Measurements from ENCODE around the gene THAP8.
"Not testable (repeated sequence)": the region's sequence is repeated elsewhere in the genome, so short reads cannot be mapped to it uniquely, and the experiment has no call there.

The THAP8 gene

DNA sequence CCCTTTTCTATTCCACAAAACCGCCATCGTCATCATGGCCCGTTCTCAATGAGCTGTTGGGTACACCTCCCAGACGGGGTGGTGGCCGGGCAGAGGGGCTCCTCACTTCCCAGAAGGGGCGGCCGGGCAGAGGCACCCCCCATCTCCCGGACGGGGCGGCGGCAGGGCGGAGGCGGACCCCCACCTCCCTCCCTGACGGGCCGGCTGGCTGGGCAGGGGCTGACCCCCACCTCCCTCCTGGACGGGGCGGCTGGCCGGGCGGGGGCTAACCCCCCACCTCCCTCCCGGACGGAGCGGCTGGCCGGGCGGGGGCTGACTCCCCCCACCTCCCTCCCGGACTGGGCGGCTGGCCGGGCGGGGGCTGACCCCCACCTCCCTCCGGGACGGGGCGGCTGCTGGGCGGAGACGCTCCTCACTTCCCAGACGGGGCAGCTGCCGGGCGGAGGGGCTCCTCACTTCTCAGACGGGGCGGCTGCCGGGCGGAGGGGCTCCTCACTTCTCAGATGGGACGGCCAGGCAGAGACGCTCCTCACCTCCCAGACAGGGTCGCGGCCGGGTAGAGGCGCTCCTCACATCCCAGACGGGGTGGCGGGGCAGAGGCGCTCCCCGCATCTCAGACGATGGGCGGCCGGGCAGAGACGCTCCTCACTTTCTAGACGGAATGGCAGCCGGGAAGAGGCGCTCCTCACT lies 14.9 kb upstream of the THAP8 start:
- DNase-seq = not testable (repeated sequence)

DNA sequence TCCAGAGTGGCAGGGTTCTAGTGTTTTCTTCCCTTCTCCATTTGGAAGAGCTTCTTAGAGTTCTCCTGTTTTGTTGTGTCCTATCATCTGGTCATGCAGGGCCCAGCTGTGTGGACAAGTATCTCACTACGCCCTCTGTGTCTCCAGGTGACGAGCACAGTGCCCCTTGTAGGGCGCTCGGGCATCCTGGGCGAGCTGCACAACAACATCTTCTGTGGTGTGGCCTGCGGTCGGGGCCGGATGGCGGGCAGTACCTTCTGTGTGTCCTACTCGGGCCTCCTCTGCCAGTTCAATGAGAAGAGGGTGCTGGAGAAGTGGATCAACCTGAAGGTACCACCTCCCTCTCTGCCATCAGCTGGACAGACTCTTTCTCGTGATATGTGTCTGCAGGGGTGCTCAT lies 13.6 kb upstream of the THAP8 start:
- DNase-seq = no peak

DNA sequence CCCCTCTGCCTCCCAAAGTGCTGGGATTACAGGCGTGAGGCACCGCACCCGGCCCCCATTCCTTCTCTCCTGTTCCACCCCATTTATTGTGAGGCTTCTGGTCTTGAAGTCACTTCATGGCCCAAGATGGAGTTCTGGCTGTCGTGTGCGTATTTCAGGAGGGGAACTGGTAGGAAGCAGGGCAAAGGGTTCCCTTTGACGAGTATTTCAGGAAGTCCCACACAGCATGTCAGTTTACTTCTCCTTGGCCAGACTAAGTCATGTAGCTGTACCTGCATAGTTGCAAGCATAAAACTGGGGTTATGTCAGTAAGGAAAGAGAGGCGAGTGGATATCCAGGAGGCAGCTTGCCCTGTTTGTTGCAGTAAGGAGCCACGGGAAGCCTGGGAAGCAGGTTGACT lies 10.7 kb upstream of the THAP8 start:
- DNase-seq = no peak

DNA sequence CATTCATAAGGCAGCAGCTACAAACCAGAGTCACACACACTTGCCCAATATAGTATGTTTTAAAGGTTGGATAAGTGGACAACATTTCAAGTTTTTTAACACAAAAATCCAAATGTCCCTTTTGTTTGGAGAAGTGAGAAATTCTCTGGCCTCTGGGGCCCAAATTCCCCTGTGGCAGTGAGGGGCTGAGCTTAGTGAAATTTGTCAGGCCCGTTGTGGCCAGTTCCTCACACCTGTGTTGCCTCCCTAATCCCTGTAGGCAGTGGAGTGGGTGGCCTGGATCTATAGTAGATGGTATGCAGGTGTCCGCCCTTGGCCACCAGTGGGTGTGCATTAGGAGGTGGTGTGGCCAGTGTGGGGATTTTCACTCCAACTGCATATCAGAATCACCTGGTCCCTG lies 7.3 kb upstream of the THAP8 start:
- DNase-seq = no peak

DNA sequence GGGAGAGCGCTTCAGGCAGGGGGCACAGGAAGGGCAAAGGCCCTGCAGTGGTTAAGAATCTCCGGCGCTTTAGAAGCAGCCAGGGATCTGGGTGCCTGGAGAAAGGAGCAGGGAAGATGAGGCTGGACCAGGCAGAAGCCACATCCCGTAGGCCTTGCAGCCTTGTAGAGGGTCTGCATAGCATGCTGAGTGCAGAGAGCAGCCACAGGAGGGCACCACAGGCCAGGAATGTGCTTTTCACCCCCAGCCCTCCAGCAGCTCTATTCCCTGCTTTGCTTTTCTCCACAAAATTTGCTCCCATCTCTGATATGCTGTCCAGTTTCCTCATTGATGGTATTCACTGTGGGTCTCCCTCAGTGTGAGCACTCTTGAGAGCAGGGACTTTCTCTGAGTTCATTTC lies 6.3 kb upstream of the THAP8 start:
- peak; percentile 30 for DNase-seq

DNA sequence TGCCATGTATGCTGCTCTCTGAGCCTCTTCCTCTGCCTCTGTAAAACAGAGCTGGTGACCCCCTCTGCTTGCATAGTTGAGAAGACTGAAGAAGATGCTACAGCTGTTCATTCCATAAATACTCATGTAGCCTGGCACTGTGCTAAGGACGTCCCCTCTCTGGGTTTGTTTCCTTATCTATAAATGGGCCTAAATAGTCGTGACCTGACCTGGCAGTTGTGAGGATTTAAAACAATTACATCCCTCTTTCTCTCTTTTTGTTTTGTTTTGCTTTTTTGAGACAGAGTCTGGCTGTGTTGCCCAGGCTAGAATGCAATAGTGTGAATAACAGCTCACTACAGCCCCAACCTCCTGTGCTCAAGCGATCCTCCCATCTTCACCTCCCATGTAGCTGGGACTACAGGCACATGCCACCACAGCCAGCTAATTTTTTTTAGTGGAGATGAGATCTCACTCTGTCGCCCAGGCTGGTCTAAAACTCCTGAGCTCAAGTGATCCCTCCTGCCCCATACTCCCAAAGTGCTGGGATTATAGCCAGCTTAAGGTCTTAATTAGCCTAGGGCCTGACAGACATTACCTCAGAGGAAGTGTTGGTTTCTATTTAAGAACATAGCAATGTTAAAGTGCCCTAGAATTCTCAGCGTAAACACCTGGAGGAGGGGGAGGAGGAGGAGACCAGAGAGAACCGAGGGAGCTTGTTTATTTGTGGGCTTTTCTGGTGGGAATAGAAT lies 5.3 kb upstream of the THAP8 start:
- DNase-seq = no peak

DNA sequence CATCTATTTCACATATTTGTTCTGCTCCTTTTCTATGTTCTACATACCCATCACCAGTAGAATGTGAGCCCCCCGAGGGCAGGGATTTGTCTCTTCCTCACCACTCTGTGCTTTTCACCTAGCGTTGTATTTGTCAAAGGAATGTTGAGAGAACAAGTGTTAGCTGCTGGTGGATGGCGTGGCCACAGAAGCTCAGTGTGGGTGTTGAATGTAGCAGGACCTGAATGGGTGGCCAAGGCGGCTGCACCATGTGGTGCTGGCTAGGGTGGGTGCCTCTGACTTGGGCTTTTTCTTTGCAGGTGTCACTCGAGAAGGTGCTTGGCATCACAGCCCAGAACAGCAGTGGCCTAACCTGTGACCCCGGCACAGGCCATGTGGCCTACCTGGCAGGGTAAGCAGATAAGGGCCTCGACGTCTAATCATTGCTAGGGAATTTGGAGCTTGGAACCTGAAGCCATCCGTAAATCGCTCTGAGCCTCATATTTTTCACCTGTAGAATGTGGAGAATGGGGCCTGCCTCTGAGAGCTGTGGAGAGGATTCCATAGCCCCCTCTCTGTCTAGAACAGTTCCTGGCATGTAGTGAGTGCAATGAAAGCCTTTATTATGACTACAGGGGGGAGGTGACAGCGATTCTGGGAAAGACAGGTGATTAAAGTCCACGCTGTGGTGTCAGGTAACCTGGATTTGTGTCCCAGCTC lies 4.5 kb upstream of the THAP8 start:
- no peak for DNase-seq

DNA sequence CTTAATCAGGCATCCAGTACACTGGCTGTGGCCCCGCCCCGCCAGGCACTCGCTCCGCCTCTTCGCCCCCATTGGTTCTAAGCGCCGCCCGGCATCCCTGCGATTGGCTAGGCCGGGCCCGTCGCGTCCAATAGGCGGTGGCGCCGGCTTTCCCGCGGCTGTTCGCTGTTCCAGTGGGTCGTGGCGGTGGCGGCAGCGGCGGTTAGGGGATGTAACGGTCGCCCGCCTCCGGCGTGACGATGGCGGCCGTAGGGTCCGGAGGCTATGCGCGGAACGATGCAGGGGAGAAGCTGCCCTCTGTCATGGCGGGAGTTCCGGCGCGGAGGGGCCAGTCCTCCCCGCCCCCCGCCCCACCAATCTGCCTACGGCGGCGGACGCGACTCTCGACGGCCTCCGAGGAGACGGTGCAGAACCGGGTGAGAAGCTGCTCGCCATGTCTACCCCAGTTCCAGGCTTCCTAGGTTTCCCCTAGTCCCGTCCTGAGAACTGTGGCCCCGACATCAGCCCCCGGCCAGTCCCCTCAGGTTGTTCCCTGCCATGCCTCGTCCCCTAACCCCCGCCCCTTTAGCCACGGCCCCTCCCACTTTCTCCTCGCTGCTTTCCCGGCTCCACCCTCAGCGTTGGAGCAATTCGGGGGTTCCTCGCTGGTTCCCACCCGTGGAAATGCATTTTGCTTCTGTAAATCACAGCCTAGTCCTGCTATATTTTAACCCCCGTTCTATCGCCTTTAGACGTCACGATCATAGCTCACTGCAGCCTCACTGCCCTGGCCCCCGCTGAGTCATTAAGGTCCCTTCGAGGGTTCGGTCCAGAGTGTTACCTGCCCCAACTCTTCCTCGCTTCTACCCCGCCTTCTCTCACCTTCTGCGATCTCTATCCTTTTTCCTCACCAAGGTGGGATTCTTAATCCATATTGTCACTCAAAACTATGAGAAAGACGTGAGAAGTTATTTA lies 925 bp upstream of the THAP8 start, which contains the start of gene WDR62:
Gene WDR62 (plus strand): TSS at position 165 of the 954 bp plus-strand sequence. CDS start 75 bp downstream, at position 240.
- DNase-seq = peak; percentile 91

DNA sequence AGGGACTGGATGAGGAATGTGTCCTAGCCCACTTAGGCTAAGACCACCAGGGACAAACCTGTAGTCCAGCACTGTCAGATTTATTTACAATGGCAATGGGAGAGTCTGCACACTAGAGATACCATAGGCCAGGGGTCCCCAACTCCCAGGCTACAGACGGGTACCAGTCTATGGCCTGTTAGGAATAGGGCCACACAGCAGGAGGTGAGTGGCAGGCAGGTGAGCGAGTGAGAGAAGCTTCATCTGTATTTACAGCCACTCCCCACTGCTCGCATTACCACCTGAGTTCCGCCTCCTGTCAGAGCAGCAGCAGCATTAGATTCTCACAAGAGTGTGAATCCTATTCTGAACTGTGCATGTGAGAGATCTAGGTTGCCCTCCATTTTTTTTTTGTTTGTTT lies 2.4 kb downstream of the THAP8 start:
- DNase-seq = no peak

DNA sequence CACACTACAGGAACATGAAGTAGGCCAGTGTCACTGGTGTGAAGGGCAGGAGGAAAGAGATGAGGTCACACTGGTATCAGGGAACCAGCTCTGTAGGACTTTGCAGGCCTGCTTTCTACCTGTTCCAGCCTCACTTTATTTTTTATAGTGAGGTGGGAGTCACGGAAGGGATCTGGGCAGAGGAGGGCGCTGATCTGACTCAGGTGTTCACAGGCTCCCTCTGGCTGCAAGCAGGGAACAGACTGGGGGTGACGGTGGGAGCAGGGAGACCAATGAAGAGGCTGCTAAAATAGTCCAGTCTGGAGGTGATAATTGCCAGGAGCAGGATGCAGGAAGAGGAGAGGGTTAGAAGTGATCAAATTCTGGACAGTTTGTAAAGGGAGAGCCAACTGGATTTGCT lies 2.8 kb downstream of the THAP8 start:
- DNase-seq = no peak

DNA sequence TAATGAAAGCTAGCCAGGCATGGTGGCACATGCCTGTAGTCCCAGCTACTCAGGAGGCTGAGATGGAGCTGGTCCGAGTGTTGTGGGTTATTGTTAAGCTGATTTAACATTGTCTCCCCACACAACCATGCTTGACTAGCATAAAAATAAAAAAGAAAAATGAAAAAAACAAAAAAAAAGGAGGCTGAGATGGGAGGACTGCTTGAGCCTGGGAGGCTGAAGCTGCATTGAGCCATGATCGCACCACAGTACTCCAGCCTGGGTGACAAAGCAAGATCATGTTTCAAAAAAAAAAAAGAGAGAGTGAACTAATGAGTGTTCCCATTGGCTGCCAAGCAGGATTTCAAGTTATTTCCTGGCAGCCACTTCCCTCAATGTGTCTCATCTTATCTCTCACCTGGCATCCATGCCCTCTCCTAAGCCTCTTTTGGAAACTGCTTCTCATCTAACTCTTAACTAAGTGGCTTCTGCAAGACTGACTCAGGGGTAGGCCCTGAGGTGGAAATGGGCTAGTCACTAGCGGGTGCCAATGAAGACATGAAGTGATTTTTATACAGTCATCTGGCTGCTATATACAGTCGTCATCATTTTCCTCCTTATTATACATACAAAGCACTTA lies 4.9 kb downstream of the THAP8 start:
- no peak for DNase-seq

DNA sequence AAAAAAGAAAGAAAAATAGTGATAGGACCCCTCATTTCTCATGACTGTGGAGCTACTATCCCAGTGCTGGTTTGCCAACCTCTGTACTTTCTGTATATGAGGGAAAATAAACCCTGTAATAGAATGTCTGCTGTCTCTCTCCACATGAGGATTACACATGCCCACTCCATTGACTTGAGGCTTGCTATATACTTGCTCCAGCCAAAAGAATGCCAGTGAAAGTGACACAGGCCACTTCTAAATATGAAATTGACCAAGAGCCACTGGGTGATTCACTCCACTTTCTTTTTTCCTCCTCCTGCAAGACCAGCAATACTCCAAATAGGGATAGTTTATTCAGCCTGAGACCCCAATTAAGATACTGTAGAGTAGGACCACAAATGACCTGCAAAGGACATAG lies 6.2 kb downstream of the THAP8 start:
- no peak for DNase-seq

DNA sequence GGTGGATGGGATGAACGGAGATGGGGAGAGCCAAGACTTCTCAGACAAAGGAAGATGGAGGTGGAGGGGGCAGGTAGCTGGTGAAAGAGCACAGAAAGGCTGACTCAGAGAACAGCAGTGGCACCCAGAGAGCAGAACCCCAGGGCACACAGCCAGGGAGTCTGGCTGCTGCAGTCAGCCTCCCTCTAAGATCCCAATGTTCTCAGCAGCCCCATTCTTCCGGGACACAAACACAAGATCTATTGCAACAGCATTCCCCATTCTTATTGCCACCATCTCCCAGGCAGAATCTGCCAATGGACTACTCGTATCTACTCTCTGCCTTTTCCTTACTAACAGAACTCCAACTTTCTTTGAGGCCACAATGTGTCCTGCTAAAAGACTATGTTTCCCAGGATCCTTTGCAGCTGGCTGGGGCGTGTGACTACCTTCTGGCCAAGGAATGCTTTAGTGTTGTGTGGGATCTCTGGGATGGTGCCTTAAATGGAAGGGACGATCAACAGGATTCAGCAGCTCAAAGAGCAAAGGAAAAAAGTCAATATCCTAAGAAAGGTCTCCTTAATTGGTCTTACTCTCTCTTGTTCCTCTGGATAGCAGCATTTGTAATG lies 7.5 kb downstream of the THAP8 start:
- DNase-seq = no peak

DNA sequence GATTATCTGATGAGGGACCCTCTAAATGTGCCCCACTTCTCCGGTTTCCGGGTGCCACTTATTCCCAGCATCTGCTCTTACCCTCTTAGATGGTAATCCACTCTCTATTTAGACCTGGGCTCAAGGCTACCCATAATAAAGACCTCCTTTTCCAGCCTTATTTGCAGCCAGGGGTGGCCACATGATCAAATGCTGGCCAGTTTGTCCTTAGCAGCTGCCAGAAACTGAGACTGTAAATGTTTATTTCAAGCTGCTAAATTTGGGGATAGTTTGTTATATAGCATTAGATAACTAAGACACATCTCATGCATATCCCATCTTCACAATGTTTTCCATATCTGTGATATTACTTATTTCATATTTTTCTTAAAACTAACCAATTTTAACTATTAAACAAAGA lies 10.1 kb downstream of the THAP8 start:
- no peak for DNase-seq

DNA sequence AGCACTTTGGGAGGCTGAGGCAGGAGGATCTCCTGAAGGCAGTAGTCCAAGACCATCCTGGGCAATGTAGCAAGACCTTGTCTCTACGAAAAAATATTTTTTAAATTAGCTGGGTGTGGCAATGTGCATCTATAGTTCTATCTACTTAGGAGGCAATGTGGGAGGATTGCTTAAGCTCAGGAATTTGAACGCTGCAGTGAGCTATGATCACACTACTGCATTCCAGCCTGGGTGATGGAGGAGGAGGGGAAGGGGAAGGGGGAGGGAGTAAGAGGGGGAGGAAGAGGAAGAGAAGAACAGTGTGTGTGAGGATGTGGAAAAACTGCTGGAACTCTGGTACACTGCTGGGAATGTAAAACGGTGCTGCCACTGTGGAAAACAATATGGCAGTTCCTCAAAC lies 12.3 kb downstream of the THAP8 start:
- DNase-seq = peak; percentile 84

DNA sequence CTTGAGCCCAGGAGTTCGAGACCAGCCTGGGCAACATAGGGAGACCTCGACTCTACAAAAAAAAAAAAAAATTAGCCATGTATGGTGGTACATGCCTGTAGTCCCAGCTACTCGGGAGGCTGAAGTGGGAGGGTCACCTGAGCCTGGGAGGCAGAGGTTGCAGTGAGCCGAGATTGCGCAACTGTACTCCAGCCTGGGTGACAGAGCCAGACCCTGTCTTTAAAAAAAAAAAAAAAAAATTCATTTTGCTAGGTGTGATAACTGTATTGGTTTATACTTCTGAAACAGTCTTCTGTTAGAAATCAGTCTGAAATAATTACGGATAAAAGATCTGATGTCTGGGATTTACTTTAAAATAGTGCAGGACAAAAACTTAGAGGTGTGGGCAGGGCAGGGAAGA lies 13.0 kb downstream of the THAP8 start:
- not testable (repeated sequence) for DNase-seq

DNA sequence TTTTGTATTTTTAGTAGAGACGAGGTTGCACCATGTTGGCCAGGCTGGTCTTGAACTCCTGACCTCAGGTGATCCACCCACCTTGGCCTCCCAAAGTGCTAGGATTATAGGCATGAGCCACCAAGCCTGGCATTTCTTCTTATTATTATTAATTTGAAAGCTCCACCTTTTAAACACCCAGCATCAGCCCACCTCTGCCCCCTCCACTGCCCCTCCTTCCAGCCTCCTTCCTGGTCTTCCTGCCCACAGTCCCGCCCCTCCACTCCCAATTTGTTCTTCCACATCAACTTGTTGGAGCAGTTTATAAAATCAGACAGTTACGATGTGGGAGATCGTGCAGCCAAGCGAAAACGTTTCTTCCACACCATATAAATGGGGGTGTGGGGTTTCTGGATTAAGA lies 13.6 kb downstream of the THAP8 start:
- no peak for DNase-seq

DNA sequence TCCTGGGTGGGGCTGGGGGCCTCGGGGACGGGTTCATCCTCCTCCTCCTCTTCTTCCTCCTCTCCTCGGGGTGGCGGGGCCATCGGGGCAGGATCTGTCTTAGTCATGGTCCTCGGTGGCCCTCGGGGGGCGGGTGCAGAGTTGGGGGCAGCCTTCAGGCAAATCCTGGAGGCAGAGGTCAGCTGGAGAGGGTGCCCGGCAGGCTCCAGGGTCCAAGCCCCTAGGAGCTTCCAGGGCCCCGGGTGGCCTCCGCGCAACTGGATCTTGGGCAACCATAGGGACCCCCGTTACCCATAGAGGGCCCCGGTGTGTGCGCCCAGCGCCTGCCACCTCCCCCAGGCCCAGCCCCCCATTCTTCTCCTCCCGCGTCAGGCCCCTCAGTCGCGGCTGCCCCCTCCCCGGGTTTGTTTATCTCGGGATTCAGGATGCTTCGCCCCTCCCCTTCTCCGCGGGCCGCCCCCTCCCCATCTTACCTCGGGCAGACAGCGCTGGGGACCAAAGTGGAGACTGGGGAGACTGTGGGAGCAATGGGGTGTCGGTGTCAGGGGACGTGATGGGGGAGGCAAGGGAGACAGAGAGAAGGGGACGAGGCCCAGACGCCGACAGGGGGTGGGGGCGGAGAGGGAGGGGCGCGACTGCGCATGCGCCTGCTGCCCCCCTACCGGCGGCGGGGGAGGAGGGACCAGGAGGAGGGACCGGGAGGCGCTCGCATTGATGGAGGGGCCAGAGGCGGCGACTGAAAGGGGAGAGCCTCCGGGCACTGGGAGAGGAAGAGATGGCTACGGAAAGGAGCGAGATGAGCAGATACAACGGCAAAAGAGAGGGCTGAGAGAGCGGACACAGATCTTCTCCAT lies 21.6 kb downstream of the THAP8 start, which contains the start of gene CLIP3:
Gene CLIP3 (minus strand): TSS at position 623 of the 854 bp plus-strand sequence. CDS start 516 bp downstream, at position 107.
- peak; percentile 73 for DNase-seq

DNA sequence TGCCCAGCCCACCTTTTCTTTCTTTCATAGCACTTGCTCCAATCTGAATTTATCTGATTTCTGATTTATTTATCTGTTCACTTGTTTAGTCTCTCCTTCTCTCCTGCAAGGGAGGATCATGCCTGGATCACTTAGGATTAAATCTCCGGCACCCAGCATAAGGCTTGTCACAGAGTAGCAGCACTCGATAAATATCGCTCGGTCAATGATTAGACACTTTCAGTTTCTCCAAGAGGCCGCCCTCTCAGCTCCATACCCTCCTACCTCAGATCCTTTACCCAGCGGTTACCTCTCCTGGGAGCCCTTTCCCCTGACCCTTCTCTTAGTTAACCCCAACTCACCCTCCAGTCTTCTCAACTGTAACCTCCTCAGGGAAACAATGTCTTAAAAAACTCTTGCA lies 22.8 kb downstream of the THAP8 start:
- DNase-seq = no peak
